Brain microvascular endothelial cell (primary cell): ENCODE data around the gene PKD2L2.
"Not testable (repeated sequence)": the region's sequence is repeated elsewhere in the genome, so short reads cannot be mapped to it uniquely, and the experiment has no call there.

Experiments
- DNase-seq: peaks from one replicate; pipeline ENCODE4 v3.0.0-alpha.2; 2020
- H3K27ac ChIP-seq: fragments of 250-450 bp; sonication (Bioruptor Pico); 2 replicates; pipeline ENCODE4 v1.5.1; 2020; ENCODE audit warnings: mild to moderate bottlenecking, moderate library complexity
- H3K27me3 ChIP-seq: fragments of 250-450 bp; sonication (Bioruptor Pico); replicated peaks from 2 replicates; pipeline ENCODE4 v1.5.1; 2020; ENCODE audit warnings: mild to moderate bottlenecking
- H3K36me3 ChIP-seq: fragments of 250-450 bp; sonication (Bioruptor Pico); replicated peaks from 2 replicates; pipeline ENCODE4 v1.5.1; 2020; ENCODE audit warnings: mild to moderate bottlenecking
- H3K4me3 ChIP-seq: 2 replicates; pipeline ENCODE4 v1.5.1; 2011; ENCODE audit warnings: low read depth, mild to moderate bottlenecking, control low read depth, low read length, moderate library complexity
- in situ Hi-C: cut with HindIII; loops from 2 replicates; pipeline ENCODE4 v1.10.0; 2017; ENCODE audit warnings: low sequenced_read_pairs, low pct_ligation_motif_present
- TF ChIP-seq, protein P1 (sequence below): IDR thresholded peaks from 2 replicates; pipeline ENCODE4 v1.5.1; 2011; ENCODE audit warnings: low read depth, mild to moderate bottlenecking, moderate library complexity, low read length, control low read depth, inconsistent platforms; ENCODE audit errors: missing control alignments

The PKD2L2 gene

DNA sequence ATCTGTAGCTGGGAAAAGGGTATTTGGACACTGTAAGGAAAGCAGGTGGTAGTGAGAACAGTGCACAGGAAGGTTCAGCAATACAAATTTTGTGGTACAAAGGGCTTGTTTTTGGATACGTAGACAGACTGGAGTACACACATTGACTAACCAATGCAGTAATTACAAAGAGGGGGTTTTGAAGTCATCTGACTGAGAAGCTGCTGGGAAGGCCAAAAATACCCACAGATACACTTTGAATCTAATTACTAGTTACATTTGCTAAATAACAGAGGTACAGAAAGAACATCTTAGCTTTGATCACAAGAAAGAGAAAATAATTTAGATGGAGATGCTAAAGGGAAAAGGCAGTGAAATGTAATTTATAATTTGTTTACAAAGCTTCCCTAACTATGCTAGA, 45.9 kb downstream of the PKD2L2 start:
- TF ChIP-seq, protein P1, sequence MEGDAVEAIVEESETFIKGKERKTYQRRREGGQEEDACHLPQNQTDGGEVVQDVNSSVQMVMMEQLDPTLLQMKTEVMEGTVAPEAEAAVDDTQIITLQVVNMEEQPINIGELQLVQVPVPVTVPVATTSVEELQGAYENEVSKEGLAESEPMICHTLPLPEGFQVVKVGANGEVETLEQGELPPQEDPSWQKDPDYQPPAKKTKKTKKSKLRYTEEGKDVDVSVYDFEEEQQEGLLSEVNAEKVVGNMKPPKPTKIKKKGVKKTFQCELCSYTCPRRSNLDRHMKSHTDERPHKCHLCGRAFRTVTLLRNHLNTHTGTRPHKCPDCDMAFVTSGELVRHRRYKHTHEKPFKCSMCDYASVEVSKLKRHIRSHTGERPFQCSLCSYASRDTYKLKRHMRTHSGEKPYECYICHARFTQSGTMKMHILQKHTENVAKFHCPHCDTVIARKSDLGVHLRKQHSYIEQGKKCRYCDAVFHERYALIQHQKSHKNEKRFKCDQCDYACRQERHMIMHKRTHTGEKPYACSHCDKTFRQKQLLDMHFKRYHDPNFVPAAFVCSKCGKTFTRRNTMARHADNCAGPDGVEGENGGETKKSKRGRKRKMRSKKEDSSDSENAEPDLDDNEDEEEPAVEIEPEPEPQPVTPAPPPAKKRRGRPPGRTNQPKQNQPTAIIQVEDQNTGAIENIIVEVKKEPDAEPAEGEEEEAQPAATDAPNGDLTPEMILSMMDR: no peak
- Histone ChIP-seq H3K27me3 (no peaks in the 10 kb centered on the region), H3K27ac (no peak overlapping the region), H3K4me3 (no peak overlapping the region), H3K36me3 (peaks cover 17% of the 10 kb centered on the region)
- DNase-seq: no peak
- in situ Hi-C loops: no loop called here

DNA sequence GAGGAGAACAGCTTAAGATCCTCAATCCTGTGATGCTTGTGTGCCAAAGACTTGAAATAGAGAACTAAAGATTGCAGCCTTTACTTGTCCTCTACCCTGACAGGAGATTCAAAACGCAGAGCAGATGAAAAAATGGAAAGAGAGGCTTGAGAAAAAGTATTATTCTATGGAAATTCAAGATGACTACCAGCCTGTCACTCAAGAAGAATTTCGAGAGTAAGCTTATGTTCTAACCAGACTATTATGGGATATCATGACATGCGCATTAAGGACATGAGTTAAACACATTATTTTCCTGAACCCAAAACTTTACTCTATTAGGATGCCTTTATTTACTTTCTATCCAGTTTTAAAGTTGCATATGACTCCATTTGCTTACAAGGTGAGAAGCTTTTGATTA, 46.4 kb downstream of the PKD2L2 start:
- Histone ChIP-seq H3K27me3 (no peaks in the 10 kb centered on the region), H3K27ac (no peak overlapping the region), H3K4me3 (no peak overlapping the region), H3K36me3 (peaks cover 21% of the 10 kb centered on the region)
- TF ChIP-seq, protein P1: no peak
- in situ Hi-C loops: no loop called here
- no peak for DNase-seq

DNA sequence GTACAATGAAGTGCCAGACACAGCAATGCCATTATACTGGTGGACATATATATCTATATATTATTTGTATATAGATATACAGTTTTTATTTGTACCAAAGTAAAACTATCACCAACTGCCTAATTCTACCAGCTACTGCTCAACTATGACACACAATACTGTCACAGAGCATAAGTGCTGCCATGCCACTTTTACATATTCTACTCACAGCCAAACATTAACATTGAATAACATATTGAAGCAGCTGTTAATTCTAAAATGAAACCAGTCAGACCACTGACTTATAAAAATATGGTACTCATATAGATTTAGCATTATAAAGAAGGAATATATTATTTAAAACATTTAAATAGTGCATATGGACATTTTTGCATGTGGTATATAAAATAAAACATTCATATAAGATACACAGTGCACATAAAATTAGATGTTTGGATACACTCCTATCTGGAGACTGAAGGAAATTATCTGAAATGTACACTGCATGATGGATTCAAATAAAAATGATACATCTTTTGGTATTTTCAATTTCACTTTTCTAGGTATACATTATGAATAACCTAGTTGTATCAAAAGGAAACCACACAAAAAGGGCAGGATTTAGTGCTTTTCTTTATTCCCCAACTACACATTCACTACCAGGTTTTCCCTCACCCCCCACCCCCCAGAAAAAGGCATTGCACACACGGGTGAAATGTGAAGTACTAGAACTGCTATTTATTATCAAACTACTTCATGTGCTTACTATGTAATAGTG, 48.9 kb downstream of the PKD2L2 start:
- Histone ChIP-seq H3K27me3 (no peaks in the 10 kb centered on the region), H3K36me3 (peaks cover 42% of the 10 kb centered on the region), H3K27ac (no peak overlapping the region), H3K4me3 (no peak overlapping the region)
- TF ChIP-seq, protein P1: no peak
- in situ Hi-C loops: no loop called here
- no peak for DNase-seq

DNA sequence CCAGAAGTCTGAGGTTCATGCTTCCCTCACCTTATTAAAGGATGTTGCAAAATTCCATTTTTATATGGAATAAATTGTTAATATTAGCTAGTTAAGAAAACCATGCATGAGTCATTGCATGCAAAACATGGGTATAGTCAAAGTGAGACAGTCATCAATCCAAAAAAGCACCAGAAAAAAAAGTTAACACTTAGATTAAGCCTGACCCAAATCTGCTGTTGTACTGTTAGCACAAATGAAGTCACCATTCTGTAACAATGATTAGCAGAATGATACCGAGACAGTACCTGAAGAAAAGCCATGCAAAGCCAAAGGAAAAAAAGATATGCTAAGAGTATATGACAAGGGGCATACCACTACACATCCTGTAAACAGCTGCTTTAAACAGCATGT, 49.5 kb downstream of the PKD2L2 start:
- Histone ChIP-seq H3K27ac (no peak overlapping the region), H3K36me3 (peaks cover 42% of the 10 kb centered on the region), H3K27me3 (no peaks in the 10 kb centered on the region), H3K4me3 (no peak overlapping the region)
- in situ Hi-C loops: no loop called here
- TF ChIP-seq, protein P1: no peak
- DNase-seq: no peak

DNA sequence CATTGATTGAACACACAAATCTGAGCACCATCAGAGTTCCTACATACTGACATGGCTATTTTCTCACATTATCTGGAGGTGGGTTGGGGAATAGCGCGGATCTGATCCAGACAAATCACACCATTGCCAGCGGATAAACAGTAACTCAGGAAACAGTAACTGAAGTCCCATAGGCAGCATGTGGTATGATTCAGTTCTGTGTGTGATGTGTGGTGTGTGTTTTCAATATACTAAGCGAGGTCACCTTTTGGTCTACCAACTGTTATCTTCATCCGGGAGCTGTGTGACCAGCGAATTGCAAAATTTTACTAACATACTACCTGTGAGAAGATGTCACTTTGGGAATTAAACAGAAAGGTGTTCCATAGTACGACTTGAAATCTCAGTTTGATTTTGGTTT, 50.1 kb downstream of the PKD2L2 start:
- no peak overlapping the region for H3K4me3 ChIP-seq
- TF ChIP-seq, protein P1: no peak
- DNase-seq: no peak
- peaks cover 47% of the 10 kb centered on the region for H3K36me3 ChIP-seq
- in situ Hi-C loops: no loop called here
- no peak overlapping the region for H3K27ac ChIP-seq
- no peaks in the 10 kb centered on the region for H3K27me3 ChIP-seq

DNA sequence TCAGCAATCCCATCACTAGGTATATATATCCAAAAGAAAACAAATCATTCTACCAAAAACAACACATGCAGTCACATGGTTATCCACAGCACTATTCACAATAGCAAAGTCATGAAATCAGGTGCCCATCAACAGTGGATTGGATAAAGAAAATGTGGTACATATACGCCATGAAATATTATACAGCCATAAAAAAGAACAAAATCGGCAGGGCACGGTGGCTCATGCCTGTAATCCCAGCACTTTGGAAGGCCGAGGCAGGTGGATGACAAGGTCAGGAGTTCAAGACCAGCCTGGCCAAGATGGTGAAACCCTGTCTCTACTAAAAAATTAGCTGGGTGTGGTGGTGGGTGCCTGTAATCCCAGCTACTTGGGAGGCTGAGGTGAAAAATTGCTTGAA, 55.0 kb downstream of the PKD2L2 start:
- H3K4me3 ChIP-seq, in situ Hi-C loops, H3K27ac ChIP-seq, H3K27me3 ChIP-seq, DNase-seq: not testable (repeated sequence)
- H3K36me3 ChIP-seq: peaks cover 65% of the 10 kb centered on the region
